ENCODE data around the gene RAD51B. TPM values are rescaled to one million over a fixed set of nuclear protein-coding genes. Genes with fewer than 3 reads are reported as not detected.

The RAD51B gene
- total RNA-seq, 2 experiments from 2014 or later: 43.6 to 50.7 TPM

DNA sequence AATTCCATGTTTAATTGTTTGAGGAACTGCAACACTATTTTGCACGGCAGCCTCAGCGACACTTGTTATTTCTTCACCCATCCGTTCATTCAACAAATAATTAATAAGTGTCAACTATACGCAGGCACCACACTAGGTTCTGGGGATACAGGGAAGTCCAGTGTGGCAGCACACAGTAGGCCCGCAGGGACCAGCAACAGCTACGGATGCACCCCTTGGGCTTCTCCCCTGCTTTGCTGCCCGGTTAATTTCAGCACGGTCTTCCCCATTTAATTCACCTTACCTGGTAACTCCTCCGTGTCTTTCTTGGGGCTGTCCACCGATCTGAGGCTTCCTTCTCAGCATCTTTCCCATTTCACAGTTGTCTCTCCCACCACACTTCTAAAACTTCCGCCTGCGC is 925.0 kb downstream of the RAD51B start:
- Mint-ChIP-seq H3K9me3 (peaks cover 10% of the 10 kb centered on the region), H3K36me3 (no peaks in the 10 kb centered on the region), H3K27me3 (peaks cover 6% of the 10 kb centered on the region), H3K4me3 (no peak overlapping the region), H3K4me1 (no peaks in the 10 kb centered on the region), H3K27ac (no peak overlapping the region)
- POLR2A ChIA-PET: no interaction called here
- DNase-seq (no peak), ATAC-seq (ENCODE audit: low read depth) (no peak)

- no peaks in the 10 kb centered on the region for H3K36me3 Mint-ChIP-seq
- POLR2A ChIA-PET: no interaction called here
Measured at GRCh38 chr14:68747393-68747792, 927.8 kb downstream of the RAD51B start.

GRCh38 chr14:68748260-68748659 is 928.7 kb downstream of the RAD51B start:
- Mint-ChIP-seq H3K36me3 (no peaks in the 10 kb centered on the region), H3K27ac (no peak overlapping the region), H3K9me3 (no peaks in the 10 kb centered on the region), H3K4me1 (no peaks in the 10 kb centered on the region), H3K4me3 (no peak overlapping the region), H3K27me3 (peaks cover 10% of the 10 kb centered on the region)
- ATAC-seq (ENCODE audit: low read depth) (no peak), DNase-seq (no peak)
- POLR2A ChIA-PET: interaction anchor here (2.2 kb wide), 1 partner anchor 32 kb away, joined by 5 read pairs; no protein-coding TSS in a partner anchor

More at GRCh38 chr14:68747393-68747792, 927.8 kb downstream of the RAD51B start:
- H3K4me1 Mint-ChIP-seq: no peaks in the 10 kb centered on the region
- H3K27me3 Mint-ChIP-seq: peaks cover 10% of the 10 kb centered on the region
- DNase-seq: no peak
- no peak overlapping the region for H3K4me3 Mint-ChIP-seq
- H3K9me3 Mint-ChIP-seq: no peaks in the 10 kb centered on the region
- ATAC-seq (ENCODE audit: low read depth): no peak
- H3K27ac Mint-ChIP-seq: peak overlapping the region; percentile 3

GRCh38 chr14:68748691-68749090 is 929.1 kb downstream of the RAD51B start:
- ATAC-seq (ENCODE audit: low read depth): no peak
- no peak overlapping the region for H3K4me3 Mint-ChIP-seq
- peaks cover 10% of the 10 kb centered on the region for H3K27me3 Mint-ChIP-seq
- POLR2A ChIA-PET: interaction anchor here (2.2 kb wide), 1 partner anchor 32 kb away, joined by 5 read pairs; no protein-coding TSS in a partner anchor
- no peak for DNase-seq
- H3K36me3 Mint-ChIP-seq: no peaks in the 10 kb centered on the region
- no peaks in the 10 kb centered on the region for H3K9me3 Mint-ChIP-seq
- no peak overlapping the region for H3K27ac Mint-ChIP-seq
- H3K4me1 Mint-ChIP-seq: no peaks in the 10 kb centered on the region

DNA sequence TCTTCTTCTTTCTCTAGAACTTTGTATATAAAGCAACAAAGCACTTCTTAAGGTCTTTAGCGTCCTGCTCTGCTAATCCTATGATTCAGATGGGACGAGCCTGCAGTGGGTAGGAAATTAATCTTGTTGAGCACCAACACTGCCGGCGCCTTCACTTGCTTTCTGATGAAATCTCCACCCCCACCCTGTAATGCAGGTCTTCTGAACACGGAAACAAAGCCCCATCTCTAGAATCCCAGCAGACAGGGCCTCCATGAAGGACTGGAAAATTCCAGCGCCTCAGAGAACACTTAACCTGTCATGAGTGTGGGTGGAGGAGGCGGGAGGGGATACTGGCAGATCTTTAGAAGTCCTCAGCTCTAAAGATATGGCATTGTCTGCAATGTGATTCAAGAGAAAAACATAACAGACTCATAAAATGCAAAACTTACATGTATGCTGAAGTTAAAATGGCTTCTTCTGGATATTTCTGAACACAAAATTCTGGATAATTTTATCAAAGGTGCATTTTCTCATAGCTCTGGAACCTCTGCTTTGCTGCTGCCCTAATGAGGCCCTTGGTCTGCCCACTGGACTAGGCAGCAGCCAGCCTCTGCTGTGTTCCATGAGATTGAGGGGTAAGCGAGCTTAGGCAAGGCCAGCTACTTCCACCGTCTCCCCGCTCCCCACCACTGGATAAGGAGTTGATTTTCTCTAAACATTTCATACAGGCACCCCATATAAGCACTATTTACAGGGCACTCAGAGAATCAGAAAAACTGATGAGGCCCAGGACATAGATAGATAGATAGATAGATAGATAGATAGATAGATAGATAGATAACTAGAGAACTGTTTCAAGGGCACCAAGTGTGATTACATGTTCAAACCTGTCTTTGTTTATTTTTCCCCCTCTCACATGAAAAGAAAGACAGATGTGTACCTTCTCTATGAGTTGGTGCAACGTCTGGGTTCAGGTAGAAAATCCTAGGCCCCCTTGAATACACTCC is 930.2 kb downstream of the RAD51B start:
- Mint-ChIP-seq H3K36me3 (no peaks in the 10 kb centered on the region), H3K27me3 (peaks cover 10% of the 10 kb centered on the region), H3K9me3 (no peaks in the 10 kb centered on the region), H3K4me1 (no peaks in the 10 kb centered on the region), H3K27ac (no peak overlapping the region), H3K4me3 (no peak overlapping the region)
- DNase-seq (no peak), ATAC-seq (ENCODE audit: low read depth) (no peak)
- POLR2A ChIA-PET: interaction anchor here (2.2 kb wide), 1 partner anchor 31 kb away, joined by 5 read pairs; no protein-coding TSS in a partner anchor

- no peak for DNase-seq
- Mint-ChIP-seq H3K36me3 (no peaks in the 10 kb centered on the region), H3K4me1 (peaks cover 7% of the 10 kb centered on the region), H3K9me3 (no peaks in the 10 kb centered on the region), H3K4me3 (no peak overlapping the region), H3K27me3 (peaks cover 11% of the 10 kb centered on the region), H3K27ac (no peak overlapping the region)
- no peak for ATAC-seq (ENCODE audit: low read depth)
- POLR2A ChIA-PET: no interaction called here
Measured at GRCh38 chr14:68752271-68753006, 932.9 kb downstream of the RAD51B start.

DNA sequence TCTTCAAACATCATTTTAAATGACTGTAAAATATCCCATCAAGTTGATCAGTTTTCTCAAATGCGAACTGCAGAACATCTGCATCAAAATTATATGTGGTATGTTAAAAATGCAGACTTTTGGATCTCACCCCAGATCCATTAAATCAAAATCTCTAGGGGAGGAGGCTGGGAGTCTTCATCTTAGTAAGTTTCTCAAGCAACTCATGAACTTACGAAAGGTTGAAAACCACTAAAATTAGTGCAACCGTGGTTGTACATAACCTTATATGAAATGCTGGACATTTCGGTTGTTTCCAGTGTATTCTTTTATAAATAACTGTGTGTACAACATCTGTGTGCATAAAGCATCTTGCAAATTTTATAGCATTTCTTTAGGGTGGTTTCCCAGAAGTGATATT is 934.1 kb downstream of the RAD51B start:
- Mint-ChIP-seq H3K27ac (no peak overlapping the region), H3K27me3 (peaks cover 7% of the 10 kb centered on the region), H3K4me1 (peaks cover 16% of the 10 kb centered on the region), H3K36me3 (no peaks in the 10 kb centered on the region), H3K9me3 (no peaks in the 10 kb centered on the region), H3K4me3 (no peak overlapping the region)
- POLR2A ChIA-PET: no interaction called here
- no peak for ATAC-seq (ENCODE audit: low read depth)
- DNase-seq: no peak

- Mint-ChIP-seq H3K4me3 (no peak overlapping the region), H3K4me1 (peaks cover 16% of the 10 kb centered on the region), H3K9me3 (no peaks in the 10 kb centered on the region), H3K27me3 (peaks cover 6% of the 10 kb centered on the region), H3K27ac (no peak overlapping the region), H3K36me3 (no peaks in the 10 kb centered on the region)
- ATAC-seq (ENCODE audit: low read depth) (no peak), DNase-seq (no peak)
- POLR2A ChIA-PET: no interaction called here
Measured at GRCh38 chr14:68755016-68755353, 935.4 kb downstream of the RAD51B start.

- Mint-ChIP-seq H3K36me3 (no peaks in the 10 kb centered on the region), H3K4me3 (no peak overlapping the region), H3K27me3 (peaks cover 8% of the 10 kb centered on the region), H3K9me3 (no peaks in the 10 kb centered on the region), H3K27ac (no peak overlapping the region), H3K4me1 (peaks cover 16% of the 10 kb centered on the region)
- POLR2A ChIA-PET: no interaction called here
- DNase-seq (no peak), ATAC-seq (ENCODE audit: low read depth) (no peak)
Measured at GRCh38 chr14:68756000-68756481, 936.5 kb downstream of the RAD51B start.

DNA sequence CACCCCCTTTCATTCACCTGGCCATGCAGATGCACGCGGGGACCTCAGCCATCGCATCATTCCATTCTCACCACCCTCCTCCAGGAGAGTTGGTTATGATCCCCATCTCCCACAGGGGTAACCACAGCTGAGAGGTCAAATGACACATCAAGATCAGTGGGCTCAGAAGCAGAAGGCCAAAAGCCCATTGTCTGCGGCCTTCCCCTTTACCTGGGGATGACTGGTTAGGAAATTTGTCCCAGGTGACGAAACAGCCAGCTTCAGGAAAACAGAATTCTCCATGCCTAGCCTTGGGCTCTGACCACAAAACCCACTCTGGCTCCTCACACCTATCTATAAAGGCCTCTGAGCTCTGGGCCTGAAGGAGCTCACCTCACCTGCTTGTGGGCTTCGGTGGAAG is 937.2 kb downstream of the RAD51B start:
- peaks cover 16% of the 10 kb centered on the region for H3K4me1 Mint-ChIP-seq
- H3K36me3 Mint-ChIP-seq: no peaks in the 10 kb centered on the region

GRCh38 chr14:68757618-68758081 is 938.1 kb downstream of the RAD51B start:
- Mint-ChIP-seq H3K9me3 (no peaks in the 10 kb centered on the region), H3K27ac (peak overlapping the region; percentile 34)
- POLR2A ChIA-PET: interaction anchor here (1.2 to 2.6 kb wide), 2 partner anchors 24 to 38 kb away, joined by 3 to 17 read pairs; no protein-coding TSS in a partner anchor

More for the DNA sequence above, 937.2 kb downstream of the RAD51B start:
- Mint-ChIP-seq H3K4me3 (no peak overlapping the region), H3K27me3 (peaks cover 6% of the 10 kb centered on the region), H3K9me3 (no peaks in the 10 kb centered on the region), H3K27ac (no peak overlapping the region)
- ATAC-seq (ENCODE audit: low read depth) (no peak), DNase-seq (no peak)
- POLR2A ChIA-PET: interaction anchor here (2.6 kb wide), 1 partner anchor 25 kb away, joined by 17 read pairs; no protein-coding TSS in a partner anchor

GRCh38 chr14:68758301-68758700 is 938.7 kb downstream of the RAD51B start:
- peaks cover 16% of the 10 kb centered on the region for H3K4me1 Mint-ChIP-seq
- ATAC-seq (ENCODE audit: low read depth) (no peak), DNase-seq (no peak)
- POLR2A ChIA-PET: interaction anchor here (1.2 to 2.6 kb wide), 2 partner anchors 23 to 37 kb away, joined by 3 to 17 read pairs; no protein-coding TSS in a partner anchor
- peak overlapping the region; percentile 34 for H3K27ac Mint-ChIP-seq
- H3K27me3 Mint-ChIP-seq: peaks cover 4% of the 10 kb centered on the region
- no peak overlapping the region for H3K4me3 Mint-ChIP-seq
- no peaks in the 10 kb centered on the region for H3K9me3 Mint-ChIP-seq
- H3K36me3 Mint-ChIP-seq: no peaks in the 10 kb centered on the region

More at GRCh38 chr14:68757618-68758081, 938.1 kb downstream of the RAD51B start:
- Mint-ChIP-seq H3K36me3 (no peaks in the 10 kb centered on the region), H3K27me3 (peaks cover 4% of the 10 kb centered on the region), H3K4me1 (peaks cover 16% of the 10 kb centered on the region), H3K4me3 (no peak overlapping the region)
- peak; percentile 47 for ATAC-seq (ENCODE audit: low read depth)
- DNase-seq: no peak

GRCh38 chr14:68759017-68759560 is 939.5 kb downstream of the RAD51B start:
- Mint-ChIP-seq H3K36me3 (no peaks in the 10 kb centered on the region), H3K4me3 (no peak overlapping the region), H3K27ac (no peak overlapping the region), H3K9me3 (no peaks in the 10 kb centered on the region), H3K4me1 (peaks cover 16% of the 10 kb centered on the region), H3K27me3 (peaks cover 8% of the 10 kb centered on the region)
- ATAC-seq (ENCODE audit: low read depth) (no peak), DNase-seq (no peak)
- POLR2A ChIA-PET: interaction anchor here (1.2 to 2.6 kb wide), 2 partner anchors 22 to 37 kb away, joined by 3 to 17 read pairs; no protein-coding TSS in a partner anchor
